GM12878 (cell line): ENCODE results near the gene PRKAG2. TPM values are rescaled to one million over a fixed set of nuclear protein-coding genes. Genes with fewer than 3 reads are reported as not detected.

ENCODE experiments used
- ATAC-seq: fragments of 200-7000 bp; cut with Tn5 transposase; 3 replicates; pipeline ENCODE4 v1.9.1; 2020; ENCODE audit warnings: mild to moderate bottlenecking, moderate library complexity
- BruUV-seq: library from RNA; stranded (reverse); fragments of 400-500 nt; replicated peaks from 2 replicates; lab custom pipeline; 2021; lab: Mats Ljungman, UMichigan
- CTCF ChIA-PET: fragments of 300-600 bp; sonication (Branson Sonifier 250); formaldehyde crosslinking; extraction: SDS; loops from one replicate; lab custom pipeline; 2021; ENCODE audit warnings: inconsistent platforms; lab: Yijun Ruan, JAX
- POLR2A ChIA-PET: fragments of 350-600 bp; formaldehyde crosslinking; extraction: SDS; loops from one replicate; lab custom pipeline; 2021; ENCODE audit warnings: inconsistent platforms; lab: Charles Lee
- RAD21 ChIA-PET: fragments of 300-600 bp; sonication (Branson Sonifier 250); formaldehyde crosslinking; loops from one replicate; lab custom pipeline; 2023; ENCODE audit warnings: antibody characterized with exemption; ENCODE audit not compliant: unreplicated experiment; lab: Charles Lee
- SMC1A ChIA-PET: fragments of 300-600 bp; sonication (Branson Sonifier 250); formaldehyde crosslinking; loops from one replicate; lab custom pipeline; 2023; ENCODE audit not compliant: unreplicated experiment, uncharacterized antibody; lab: Charles Lee
- DNase-seq: peaks from one replicate; pipeline ENCODE4 v3.0.0-alpha.2; 2011; ENCODE audit warnings: low read depth, low spot score
- FAIRE-seq: peaks from 3 replicates; lab custom pipeline; 2011; peaks lifted over from hg19 to GRCh38; lab: Jason Lieb, UNC
- H2AFZ ChIP-seq: 2 replicates; pipeline ENCODE4 v1.6.0; 2011; ENCODE audit warnings: low read depth, low read length, control low read depth; ENCODE audit not compliant: control insufficient read depth
- H3K27ac ChIP-seq: 2 replicates; pipeline ENCODE4 v1.5.1; 2011; ENCODE audit warnings: control low read depth; ENCODE audit not compliant: control insufficient read depth, insufficient read depth
- H3K27me3 ChIP-seq, 2 experiments: replicated peaks in 1 of 2; 2 replicates each; pipeline versions ENCODE4 v1.6.0 to v1.6.1; 2011; ENCODE audit warnings: low read length in 1 of 2; ENCODE audit not compliant: control insufficient read depth in 2 of 2, insufficient read depth in 2 of 2
- H3K36me3 ChIP-seq, 2 experiments: 2 replicates each; pipeline ENCODE4 v1.5.1; 2011; ENCODE audit warnings: low read length in 1 of 2; ENCODE audit not compliant: control insufficient read depth in 2 of 2, insufficient read depth in 2 of 2
- H3K4me1 ChIP-seq: 2 replicates; pipeline ENCODE4 v1.6.1; 2011; ENCODE audit warnings: mild to moderate bottlenecking, low read length, moderate library complexity, mixed read lengths; ENCODE audit not compliant: control insufficient read depth, insufficient read depth
- H3K4me2 ChIP-seq: 2 replicates; pipeline ENCODE4 v1.6.0; 2011; ENCODE audit warnings: control low read depth; ENCODE audit not compliant: control insufficient read depth, insufficient read depth
- H3K4me3 ChIP-seq: fragments of 200-600 bp; sonication (generic); 2 replicates; pipeline ENCODE4 v1.5.1; 2016
- H3K79me2 ChIP-seq: 2 replicates; pipeline ENCODE4 v1.6.0; 2011; ENCODE audit warnings: low read length; ENCODE audit not compliant: control insufficient read depth, insufficient read depth
- H3K9ac ChIP-seq: 2 replicates; pipeline ENCODE4 v1.8.0; 2011; ENCODE audit warnings: low read length, control low read depth, mixed read lengths; ENCODE audit not compliant: control insufficient read depth, insufficient read depth
- H3K9me3 ChIP-seq: replicated peaks from 3 replicates; pipeline ENCODE4 v1.5.1; 2011; ENCODE audit warnings: mild to moderate bottlenecking, low read length; ENCODE audit not compliant: control insufficient read depth, insufficient read depth
- H4K20me1 ChIP-seq: 2 replicates; pipeline ENCODE4 v1.6.0; 2011; ENCODE audit not compliant: control insufficient read depth, insufficient read depth
- ATF3 ChIP-seq: IDR thresholded peaks from 2 replicates; pipeline ENCODE4 v1.6.1; 2011; ENCODE audit warnings: low read depth, mild to moderate bottlenecking, low read length, moderate library complexity, borderline replicate concordance; ENCODE audit errors: extremely low read depth
- BRCA1 ChIP-seq: IDR thresholded peaks from 2 replicates; pipeline ENCODE4 v1.6.1; 2011; ENCODE audit warnings: low read depth, low read length, improper control_type of control experiment
- DPF2 ChIP-seq: fragments of 450-650 bp; IDR thresholded peaks from 2 replicates; pipeline ENCODE4 v1.6.1; 2017; ENCODE audit warnings: mild to moderate bottlenecking
- E2F4 ChIP-seq: IDR thresholded peaks from 2 replicates; pipeline ENCODE4 v1.6.1; 2012; ENCODE audit warnings: low read depth, low read length, improper control_type of control experiment
- NR2C1 ChIP-seq: fragments of 450-650 bp; IDR thresholded peaks from 2 replicates; pipeline ENCODE4 v1.6.1; 2017; ENCODE audit warnings: antibody characterized with exemption, mild to moderate bottlenecking, moderate library complexity
- PAX5 ChIP-seq: IDR thresholded peaks from 2 replicates; pipeline ENCODE4 v1.6.1; 2011; ENCODE audit warnings: low read depth, low read length, borderline replicate concordance
- SMARCA5 ChIP-seq: fragments of 450-650 bp; IDR thresholded peaks from 2 replicates; pipeline ENCODE4 v1.6.1; 2017; ENCODE audit warnings: mild to moderate bottlenecking
- SP1 ChIP-seq: IDR thresholded peaks from one replicate; pipeline ENCODE4 v1.6.1; 2011; ENCODE audit warnings: low read depth, low read length
- STAT1 ChIP-seq: fragments of 450-650 bp; conservative IDR thresholded peaks from 2 replicates; pipeline ENCODE4 v1.6.1; 2014; ENCODE audit warnings: antibody characterized with exemption, mild to moderate bottlenecking
- ZNF592 ChIP-seq: fragments of 450-650 bp; IDR thresholded peaks from 2 replicates; pipeline ENCODE4 v1.6.1; 2017; ENCODE audit warnings: mild to moderate bottlenecking, moderate library complexity
- WGBS: methylation state at CpG from one replicate; pipeline ENCODE4 v1.1.6; 2016; ENCODE audit warnings: low lambda C conversion rate; ENCODE audit not compliant: insufficient replicate concordance, insufficient coverage; ENCODE audit errors: missing lambda C conversion rate; 5-methylcytosine and 5-hydroxymethylcytosine counted together
- in situ Hi-C: fragments of 300-500 bp; cut with MboI; formaldehyde crosslinking; loops from 9 replicates; pipeline ENCODE4 v1.14.3; 2018; ENCODE audit warnings: mixed read lengths
- intact Hi-C: fragments of 100-400 bp; cut with micrococcal nuclease; formaldehyde crosslinking; loops from one replicate; pipeline ENCODE4 v1.14.2; 2022; ENCODE audit not compliant: unreplicated experiment
- polyA plus RNA-seq, 11 experiments: library from polyadenylated mRNA; depleted of rRNA in 4 of 11; unstranded in 6 of 11; stranded (reverse) in 5 of 11; fragments of >200 nt; fragmentation: Nextera tagmentation in 4 of 11; fragmentation: Illumina TruSeq in 1 of 11; extraction: Ambion mirVana in 4 of 11; extraction: Trizol in 1 of 11; gene quantifications; 1 replicate in 1 of 11; 2 replicates in 10 of 11; pipeline versions ENCODE4 v1.2.1 to v1.2.3, GENCODE V29; 2011 to 2016; ENCODE audit warnings: inconsistent platforms in 2 of 11, missing spikeins in 2 of 11, low read depth in 1 of 11
- total RNA-seq, 4 experiments: library from RNA; depleted of rRNA in 3 of 4; stranded (reverse); fragments of >200 nt in 3 of 4; fragmentation: Illumina TruSeq in 1 of 4; extraction: Trizol in 1 of 4; gene quantifications; 2 replicates each; pipeline versions ENCODE4 v1.2.1 to v1.2.3, GENCODE V29; 2013 to 2021

The PRKAG2 gene
- total and polyA plus RNA-seq, 10 of the 15 experiments (the other 5 are each of a cell fraction or from before 2014, with no cell fraction given) = 3.4 to 8.9 (median 6.8) TPM

- peaks cover 3% of the 10 kb centered on the region; the same call in 1 of the 2 replicates for H3K4me1 ChIP-seq
- SMC1A ChIA-PET = no interaction called here
These were observed 168.3 kb downstream of the PRKAG2 start for GRCh38 chr7:151708610-151709009.

GRCh38 chr7:151707757-151708156 lies 169.2 kb downstream of the PRKAG2 start:
- TF ChIP-seq PAX5 = no peak
- no peak for TF ChIP-seq ZNF592
- no peak for TF ChIP-seq NR2C1
- TF ChIP-seq DPF2 = no peak
- TF ChIP-seq ATF3 = no peak
- TF ChIP-seq STAT1 = no peak
- TF ChIP-seq E2F4 = no peak
- no peak for TF ChIP-seq BRCA1
- Histone ChIP-seq H3K9me3 (no peaks in the 10 kb centered on the region), H3K4me3 (no peak overlapping the region), H4K20me1 (no peaks in the 10 kb centered on the region), H3K4me1 (peaks cover 3% of the 10 kb centered on the region; the same call in 1 of the 2 replicates), H3K36me3 (no peaks in the 10 kb centered on the region), H3K27me3 (no peaks in the 10 kb centered on the region; a peak in 1 of 4 replicates), H3K9ac (no peak overlapping the region), H2AFZ (no peak overlapping the region), H3K4me2 (no peak overlapping the region), H3K27ac (no peak overlapping the region), H3K79me2 (no peaks in the 10 kb centered on the region)
- ChIA-PET CTCF (no interaction called here), SMC1A (interaction anchor here (0.6 to 2.9 kb wide), 2 partner anchors 74 to 75 kb away, joined by 3 to 7 read pairs; no protein-coding TSS in a partner anchor), RAD21 (no interaction called here), POLR2A (no interaction called here)
- FAIRE-seq = no peak
- DNase-seq = no peak
- in situ Hi-C loops (no loop called here), intact Hi-C loops (loop anchor here (5.0 kb wide), 1 partner anchor 75 kb away; no protein-coding TSS in a partner anchor)
- 58% methylated on average over 14 of the region's 14 CpGs for whole genome bisulfite sequencing
- no peak for ATAC-seq
- BruUV-seq = no TSS peak

More at GRCh38 chr7:151708610-151709009, 168.3 kb downstream of the PRKAG2 start:
- RAD21 ChIA-PET = no interaction called here
- CTCF ChIA-PET = interaction anchor here (0.6 kb wide), 1 partner anchor 11 kb away, joined by 4 read pairs; no protein-coding TSS in a partner anchor
- Histone ChIP-seq H3K4me3 (no peak overlapping the region), H3K9ac (no peak overlapping the region), H2AFZ (no peak overlapping the region), H3K27ac (no peak overlapping the region), H3K27me3 (no peaks in the 10 kb centered on the region; a peak in 1 of 4 replicates), H3K36me3 (no peaks in the 10 kb centered on the region), H3K79me2 (no peaks in the 10 kb centered on the region), H3K9me3 (no peaks in the 10 kb centered on the region), H3K4me2 (no peak overlapping the region), H4K20me1 (no peaks in the 10 kb centered on the region)
- DNase-seq (no peak), ATAC-seq (no peak), FAIRE-seq (no peak)
- intact Hi-C loops = loop anchor here (5.0 kb wide), 1 partner anchor 76 kb away; no protein-coding TSS in a partner anchor
- no TSS peak for BruUV-seq
- in situ Hi-C loops = no loop called here
- POLR2A ChIA-PET = no interaction called here
- 73% methylated on average over 8 of the region's 8 CpGs for WGBS
- no peak for TF ChIP-seq SP1
- no peak for TF ChIP-seq SMARCA5
